H1 (cell line): ENCODE results near the gene NSFL1C. TPM values are rescaled to one million over a fixed set of nuclear protein-coding genes. Genes with fewer than 3 reads are reported as not detected.

Experiments used
- CTCF ChIA-PET: fragments of 300-600 bp; sonication (Branson Sonifier 250); formaldehyde crosslinking; loops from one replicate; lab custom pipeline; 2021; ENCODE audit not compliant: partially characterized antibody; lab: Charles Lee
- POLR2A ChIA-PET: fragments of 300-600 bp; sonication (Branson Sonifier 250); formaldehyde crosslinking; loops from one replicate; lab custom pipeline; 2021; ENCODE audit warnings: inconsistent platforms; ENCODE audit not compliant: partially characterized antibody; lab: Charles Lee
- DNase-seq, 2 experiments: peaks; one replicate each; pipeline versions ENCODE4 v3.0.0 to v3.0.0-alpha.2; 2010 to 2022; ENCODE audit warnings: low spot score in 2 of 2, low read depth in 1 of 2, mixed read lengths in 1 of 2
- FAIRE-seq: peaks from 2 replicates; lab custom pipeline; 2011; peaks lifted over from hg19 to GRCh38; lab: Jason Lieb, UNC
- H2AFZ ChIP-seq: 2 replicates; pipeline ENCODE4 v1.8.1; 2012; ENCODE audit warnings: low read length, inconsistent platforms
- H2AK5ac ChIP-seq: 2 replicates; pipeline ENCODE4 v1.6.1; 2013; ENCODE audit warnings: low read depth, low read length
- H2BK120ac ChIP-seq: replicated peaks from 2 replicates; pipeline ENCODE3; 2013; ENCODE audit warnings: low read depth, low read length, inconsistent platforms
- H2BK12ac ChIP-seq: 2 replicates; pipeline ENCODE4 v1.6.1; 2013; ENCODE audit warnings: low read depth, low read length
- H2BK15ac ChIP-seq: 2 replicates; pipeline ENCODE4 v1.6.1; 2013; ENCODE audit warnings: low read length
- H2BK20ac ChIP-seq: 2 replicates; pipeline ENCODE4 v1.6.1; 2013; ENCODE audit warnings: low read length
- H2BK5ac ChIP-seq: 2 replicates; pipeline ENCODE4 v1.6.1; 2013; ENCODE audit warnings: low read depth, low read length
- H3K14ac ChIP-seq: 2 replicates; pipeline ENCODE4 v1.6.1; 2013; ENCODE audit warnings: inconsistent platforms; ENCODE audit not compliant: insufficient read length
- H3K18ac ChIP-seq: 2 replicates; pipeline ENCODE4 v1.6.1; 2013; ENCODE audit warnings: low read length; ENCODE audit errors: extremely low read depth
- H3K23ac ChIP-seq: 2 replicates; pipeline ENCODE4 v1.6.1; 2013; ENCODE audit warnings: inconsistent platforms; ENCODE audit not compliant: insufficient read length
- H3K23me2 ChIP-seq: 2 replicates; pipeline ENCODE4 v1.6.1; 2013; ENCODE audit warnings: low read depth, low read length
- H3K27ac ChIP-seq: 2 replicates; pipeline ENCODE4 v1.6.1; 2011; ENCODE audit warnings: low read depth, low read length, inconsistent platforms
- H3K27me3 ChIP-seq, 4 experiments: replicated peaks in 1 of 4; 1 replicate in 1 of 4; 2 replicates in 3 of 4; pipeline versions ENCODE4 v1.6.1 to v1.8.1; 2011 to 2013; ENCODE audit warnings: low read length in 3 of 4, mild to moderate bottlenecking in 3 of 4, inconsistent platforms in 2 of 4, mixed read lengths in 2 of 4, moderate library complexity in 1 of 4; ENCODE audit not compliant: control insufficient read depth in 3 of 4, insufficient read depth in 3 of 4; ENCODE audit errors: extremely low read depth in 1 of 4
- H3K36me3 ChIP-seq, 4 experiments: 2 replicates each; pipeline versions ENCODE4 v1.6.1 to v1.8.1; 2011 to 2013; ENCODE audit warnings: mild to moderate bottlenecking in 4 of 4, low read length in 3 of 4, moderate library complexity in 2 of 4, control low read depth in 1 of 4, inconsistent platforms in 1 of 4; ENCODE audit not compliant: insufficient read depth in 4 of 4, control insufficient read depth in 2 of 4
- H3K4ac ChIP-seq: replicated peaks from 2 replicates; pipeline ENCODE3; 2013; ENCODE audit warnings: low read length, low read depth, mixed read lengths, inconsistent platforms; ENCODE audit not compliant: insufficient read length
- H3K4me1 ChIP-seq, 4 experiments: replicated peaks in 1 of 4; 1 replicate in 1 of 4; 2 replicates in 3 of 4; pipeline versions ENCODE4 v1.6.1 to v1.8.1; 2011 to 2013; ENCODE audit warnings: low read length in 3 of 4, inconsistent platforms in 2 of 4, mixed read lengths in 1 of 4; ENCODE audit not compliant: insufficient read depth in 4 of 4, control insufficient read depth in 3 of 4
- H3K4me2 ChIP-seq, 2 experiments: 2 replicates each; pipeline versions ENCODE4 v1.6.1 to v1.8.1; 2011 to 2013; ENCODE audit warnings: low read depth in 2 of 2, low read length in 2 of 2, control low read depth in 1 of 2, inconsistent platforms in 1 of 2, mild to moderate bottlenecking in 1 of 2; ENCODE audit not compliant: insufficient read depth in 1 of 2
- H3K4me3 ChIP-seq, 4 experiments: fragments of 200-600, 300-600 bp in 1 of 4; sonication (generic), shearing (Covaris generic), sonication (Bioruptor Twin) in 1 of 4; 2 replicates each; pipeline versions ENCODE4 v1.5.1 to v1.8.1; 2011 to 2016; ENCODE audit warnings: low read length in 4 of 4, low read depth in 3 of 4, control low read depth in 2 of 4, inconsistent platforms in 2 of 4, mild to moderate bottlenecking in 2 of 4, mixed read lengths in 1 of 4, moderate library complexity in 1 of 4; ENCODE audit not compliant: insufficient read depth in 2 of 4; ENCODE audit errors: extremely low read depth in 1 of 4
- H3K56ac ChIP-seq: replicated peaks from 2 replicates; pipeline ENCODE3; 2013; ENCODE audit warnings: low read depth, mild to moderate bottlenecking, mixed read lengths, low read length, inconsistent platforms; ENCODE audit not compliant: insufficient read length
- H3K79me1 ChIP-seq: 2 replicates; pipeline ENCODE4 v1.6.1; 2013; ENCODE audit warnings: low read depth, low read length, control low read depth
- H3K79me2 ChIP-seq, 2 experiments: 2 replicates each; pipeline versions ENCODE4 v1.6.1 to v1.8.1; 2012 to 2013; ENCODE audit warnings: low read length in 2 of 2, mild to moderate bottlenecking in 2 of 2, inconsistent platforms in 1 of 2; ENCODE audit not compliant: insufficient read depth in 2 of 2, control insufficient read depth in 1 of 2
- H3K9ac ChIP-seq, 4 experiments: replicated peaks in 1 of 4; 1 replicate in 1 of 4; 2 replicates in 3 of 4; pipeline versions ENCODE4 v1.6.1 to v1.8.1; 2011 to 2013; ENCODE audit warnings: low read depth in 3 of 4, low read length in 3 of 4, control low read depth in 2 of 4, mild to moderate bottlenecking in 2 of 4, moderate library complexity in 2 of 4, inconsistent platforms in 1 of 4; ENCODE audit errors: extremely low read depth in 1 of 4
- H3K9me3 ChIP-seq, 2 experiments: 2 replicates each; pipeline versions ENCODE4 v1.6.1 to v1.8.1; 2012 to 2013; ENCODE audit warnings: mild to moderate bottlenecking in 2 of 2, moderate library complexity in 2 of 2, control low read depth in 1 of 2, inconsistent platforms in 1 of 2, low read depth in 1 of 2, low read length in 1 of 2, mixed read lengths in 1 of 2; ENCODE audit not compliant: insufficient read depth in 2 of 2
- H4K20me1 ChIP-seq, 2 experiments: replicated peaks in 1 of 2; 2 replicates each; pipeline versions ENCODE3 to v1.8.1; 2011 to 2013; ENCODE audit warnings: inconsistent platforms in 2 of 2, low read length in 2 of 2, mild to moderate bottlenecking in 1 of 2; ENCODE audit not compliant: insufficient read depth in 2 of 2, control insufficient read depth in 1 of 2
- H4K5ac ChIP-seq: 2 replicates; pipeline ENCODE4 v1.6.1; 2013; ENCODE audit warnings: low read length, low read depth, mixed read lengths, inconsistent platforms; ENCODE audit not compliant: insufficient read length
- H4K8ac ChIP-seq: 2 replicates; pipeline ENCODE4 v1.8.0; 2013; ENCODE audit warnings: mild to moderate bottlenecking, moderate library complexity, low read length, inconsistent platforms; ENCODE audit not compliant: insufficient read depth; ENCODE audit errors: extremely low read depth
- H4K91ac ChIP-seq: replicated peaks from 2 replicates; pipeline ENCODE3; 2013; ENCODE audit warnings: low read length, mixed read lengths, inconsistent platforms; ENCODE audit not compliant: insufficient read length
- FOSL1 ChIP-seq: IDR thresholded peaks from 2 replicates; pipeline ENCODE4 v1.6.1; 2011; ENCODE audit warnings: mild to moderate bottlenecking, low read depth, low read length, moderate library complexity; ENCODE audit not compliant: insufficient read depth
- GABPA ChIP-seq: IDR thresholded peaks from 2 replicates; pipeline ENCODE4 v1.6.1; 2011; ENCODE audit warnings: mild to moderate bottlenecking, low read length, moderate library complexity, borderline replicate concordance; ENCODE audit not compliant: insufficient read depth
- JUN ChIP-seq: IDR thresholded peaks from 2 replicates; pipeline ENCODE4 v1.6.1; 2011; ENCODE audit warnings: low read depth, mild to moderate bottlenecking, improper control_type of control experiment, low read length
- NRF1 ChIP-seq: IDR thresholded peaks from 2 replicates; pipeline ENCODE4 v1.6.1; 2011; ENCODE audit warnings: mild to moderate bottlenecking, low read depth, low read length, improper control_type of control experiment
- RBBP5 ChIP-seq: IDR thresholded peaks from 2 replicates; pipeline ENCODE4 v1.7.1; 2012; ENCODE audit warnings: low read depth, mild to moderate bottlenecking, inconsistent platforms, low read length, moderate library complexity, borderline replicate concordance
- WGBS, 2 experiments: shearing (Covaris generic) in 1 of 2; methylation state at CpG; one replicate each; pipeline versions ENCODE4 v1.1.6 to v1.1.7; 2013 to 2015; ENCODE audit warnings: low lambda C conversion rate in 2 of 2, mixed read lengths in 2 of 2, inconsistent platforms in 1 of 2, low coverage in 1 of 2, missing lambda C conversion rate in 1 of 2; ENCODE audit not compliant: insufficient replicate concordance in 2 of 2, insufficient coverage in 1 of 2, insufficient read length in 1 of 2; ENCODE audit errors: extremely low coverage in 1 of 2, missing lambda C conversion rate in 1 of 2; 5-methylcytosine and 5-hydroxymethylcytosine counted together
- polyA plus RNA-seq, 7 experiments: library from polyadenylated mRNA; depleted of rRNA in 3 of 7; stranded (reverse) in 5 of 7; unstranded in 2 of 7; fragments of >200 nt in 5 of 7; fragments of 200-250 nt in 2 of 7; gene quantifications; 1 replicate in 5 of 7; 2 replicates in 1 of 7; 4 replicates in 1 of 7; pipeline versions ENCODE4 v1.2.1 to v1.2.3, GENCODE V29; 2011 to 2013; ENCODE audit warnings: missing spikeins in 2 of 7, mixed read lengths in 2 of 7
- total RNA-seq: library from RNA; stranded (reverse); fragmentation: NEBNext Ultra II Directional; extraction: Animal tissue kit (Norgen Biotek cat#: 25700); gene quantifications from 2 replicates; pipeline ENCODE4 v1.2.1, GENCODE V29; 2021

NSFL1C gene
- total and polyA plus RNA-seq, 2 of the 8 experiments (the other 6 are each of a cell fraction or from before 2014, with no cell fraction given): 21.6 to 98.0 TPM

DNA sequence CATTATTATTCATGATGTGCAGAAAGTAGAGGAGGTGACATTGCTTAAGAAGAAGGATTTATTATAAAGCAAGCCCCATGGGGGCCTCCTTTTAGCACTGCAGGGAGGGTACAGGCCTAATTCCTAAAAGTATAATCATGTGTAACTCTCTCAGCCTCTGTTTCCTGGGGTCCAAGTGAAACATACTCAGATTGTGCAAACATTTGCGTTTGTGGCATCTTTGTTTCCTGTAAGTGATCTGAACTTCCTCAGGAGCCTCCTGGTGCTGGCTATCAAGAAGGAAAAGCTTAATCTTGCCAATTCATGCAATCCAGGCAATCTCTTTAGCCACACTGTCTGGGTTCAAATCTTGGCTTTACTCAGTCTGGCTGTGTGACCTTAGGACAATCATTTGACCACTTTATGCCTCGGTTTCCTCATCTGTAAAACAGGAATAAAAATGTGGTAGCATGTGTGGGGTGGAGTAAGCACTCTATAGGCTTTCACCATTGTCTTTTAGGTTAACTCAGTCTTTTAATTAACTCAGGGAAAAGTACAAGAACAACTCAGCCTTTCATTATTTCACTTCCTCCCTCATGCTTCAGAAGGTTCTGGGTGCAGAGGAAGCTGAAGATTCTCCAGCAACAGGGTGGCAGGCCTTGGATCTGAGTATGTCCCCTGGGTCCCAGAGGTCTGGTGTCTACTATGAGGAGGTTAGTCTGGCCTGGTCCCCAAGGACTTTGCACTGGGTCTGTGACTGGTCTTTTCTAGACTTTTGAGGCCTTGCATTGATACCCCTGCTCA is 25.4 kb upstream of the NSFL1C start:
- no peak overlapping the region for H2BK15ac ChIP-seq
- DNase-seq (no peak), FAIRE-seq (no peak)
- peaks cover 0 to 4% (median 1%) of the 10 kb centered on the region in 4 experiments; a peak in 2 of 7 replicates for H3K27me3 ChIP-seq
- H3K79me1 ChIP-seq: no peaks in the 10 kb centered on the region
- H2BK20ac ChIP-seq: no peak overlapping the region
- H3K4me2 ChIP-seq: no peak overlapping the region
- no peak overlapping the region for H3K9ac ChIP-seq
- H3K4me1 ChIP-seq: no peaks in the 10 kb centered on the region
- 82% methylated on average over 2 of the region's 2 CpGs; no CpG with 5 or more reads in 1 of the 2 experiments for WGBS, 2 experiments
- H2AK5ac ChIP-seq: no peak overlapping the region
- no peak overlapping the region for H3K14ac ChIP-seq
- no peak overlapping the region for H3K56ac ChIP-seq
- H4K91ac ChIP-seq: no peak overlapping the region
- H3K23me2 ChIP-seq: no peaks in the 10 kb centered on the region
- no peak overlapping the region for H3K4ac ChIP-seq
- H3K79me2 ChIP-seq: no peaks in the 10 kb centered on the region
- no peaks in the 10 kb centered on the region for H4K20me1 ChIP-seq
- POLR2A ChIA-PET: no interaction called here
- H3K9me3 ChIP-seq: no peaks in the 10 kb centered on the region
- H3K4me3 ChIP-seq: no peak overlapping the region
- CTCF ChIA-PET: interaction anchor here (0.6 to 4.5 kb wide), 3 partner anchors 11 to 344 kb away, joined by 3 to 31 read pairs (median 4); no protein-coding TSS in a partner anchor
- no peak overlapping the region for H2BK120ac ChIP-seq
- no peaks in the 10 kb centered on the region for H3K36me3 ChIP-seq
- H3K18ac ChIP-seq: no peak overlapping the region
- H3K23ac ChIP-seq: no peak overlapping the region
- H2BK5ac ChIP-seq: no peak overlapping the region
- H4K5ac ChIP-seq: no peak overlapping the region
- H3K27ac ChIP-seq: no peak overlapping the region
- H2AFZ ChIP-seq: no peak overlapping the region
- H4K8ac ChIP-seq: no peak overlapping the region
- no peak overlapping the region for H2BK12ac ChIP-seq
- TF ChIP-seq RBBP5 (no peak), JUN (no peak), GABPA (no peak), FOSL1 (no peak), NRF1 (no peak)
